ENCODE data around the gene MARCHF2.

The MARCHF2 gene

GRCh38 chr19:8459520-8460270, 46.6 kb downstream of the MARCHF2 start:
- H3K27ac ChIP-seq = peak overlapping the region; percentile 51
- TF ChIP-seq CTCF (IDR thresholded peaks at IDR 0.05) (no peak), ZFX (IDR thresholded peaks at IDR 0.05; ENCODE audit: borderline replicate concordance) (no peak)

DNA sequence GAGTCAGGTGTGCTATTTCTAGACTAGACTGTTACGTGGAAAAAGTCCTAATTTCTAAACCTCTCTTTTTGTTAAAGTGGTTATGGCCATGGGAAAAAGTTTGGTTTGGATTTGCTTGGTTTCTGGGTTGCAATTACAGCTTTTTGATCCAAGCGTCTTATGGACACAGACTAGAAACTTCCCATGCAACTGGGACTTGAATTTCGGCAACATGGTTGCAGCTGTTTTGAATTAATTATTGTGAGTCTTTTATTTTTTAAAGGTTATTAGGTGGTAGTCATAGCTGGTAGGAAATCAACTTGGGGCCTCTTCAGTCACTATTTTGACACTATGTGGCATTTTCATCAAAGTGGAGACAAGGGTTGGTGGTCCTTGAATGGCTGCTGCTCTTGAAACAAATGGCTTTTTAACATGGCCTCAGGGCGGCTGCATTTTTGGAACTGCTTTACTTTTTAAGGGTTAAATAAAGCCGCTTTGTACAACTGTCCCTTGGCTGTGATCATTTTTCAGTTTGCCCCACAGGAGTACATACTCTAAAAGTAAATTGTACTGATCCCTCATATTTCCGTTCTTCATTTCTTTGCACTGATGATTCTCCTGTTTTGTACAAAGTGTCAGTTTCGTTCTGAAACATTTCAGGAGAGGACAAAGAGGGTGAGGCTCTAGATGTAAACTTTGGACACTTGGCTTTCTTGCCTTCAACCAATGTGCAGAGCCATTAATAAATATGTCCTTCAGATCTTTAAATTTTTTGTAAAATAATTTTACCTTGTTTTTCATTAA, 47.6 kb downstream of the MARCHF2 start:
- TF ChIP-seq CTCF (IDR thresholded peaks at IDR 0.05) (no peak), ZFX (IDR thresholded peaks at IDR 0.05; ENCODE audit: borderline replicate concordance) (no peak)

GRCh38 chr19:8461376-8461775, 48.3 kb downstream of the MARCHF2 start:
- no peak overlapping the region for H3K27ac ChIP-seq
- TF ChIP-seq ZFX (IDR thresholded peaks at IDR 0.05; ENCODE audit: borderline replicate concordance) (no peak), CTCF (IDR thresholded peaks at IDR 0.05) (no peak)

More for the DNA sequence above, 47.6 kb downstream of the MARCHF2 start:
- H3K27ac ChIP-seq = peak overlapping the region; percentile 51

DNA sequence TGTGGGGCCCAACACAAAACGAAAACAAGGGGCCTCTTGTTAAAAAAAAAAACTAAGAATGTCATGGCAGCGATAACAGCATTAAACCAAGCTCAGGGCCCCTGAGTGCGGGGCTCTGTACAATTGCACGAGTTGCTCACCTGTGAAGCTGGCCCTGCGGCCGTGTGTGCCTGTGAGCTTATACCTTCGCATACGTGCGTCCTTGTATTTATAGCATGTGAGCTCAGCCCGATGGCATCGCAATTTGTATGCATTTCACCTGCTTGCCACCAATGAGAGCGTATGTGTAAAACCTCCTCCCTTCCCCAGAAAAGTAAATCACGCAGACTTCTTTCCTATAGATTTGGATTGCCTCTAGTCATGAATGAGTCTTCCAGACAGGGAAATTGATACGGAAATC, 48.8 kb downstream of the MARCHF2 start:
- H3K27ac ChIP-seq = no peak overlapping the region
- TF ChIP-seq ZFX (IDR thresholded peaks at IDR 0.05; ENCODE audit: borderline replicate concordance) (no peak), CTCF (IDR thresholded peaks at IDR 0.05) (no peak)

GRCh38 chr19:8462571-8462970, 49.5 kb downstream of the MARCHF2 start:
- TF ChIP-seq CTCF (IDR thresholded peaks at IDR 0.05) (no peak), ZFX (IDR thresholded peaks at IDR 0.05; ENCODE audit: borderline replicate concordance) (no peak)
- no peak overlapping the region for H3K27ac ChIP-seq

- no peak overlapping the region for H3K27ac ChIP-seq
- TF ChIP-seq CTCF (IDR thresholded peaks at IDR 0.05) (no peak), ZFX (IDR thresholded peaks at IDR 0.05; ENCODE audit: borderline replicate concordance) (no peak)
Observed at GRCh38 chr19:8463365-8463764, 50.3 kb downstream of the MARCHF2 start.

DNA sequence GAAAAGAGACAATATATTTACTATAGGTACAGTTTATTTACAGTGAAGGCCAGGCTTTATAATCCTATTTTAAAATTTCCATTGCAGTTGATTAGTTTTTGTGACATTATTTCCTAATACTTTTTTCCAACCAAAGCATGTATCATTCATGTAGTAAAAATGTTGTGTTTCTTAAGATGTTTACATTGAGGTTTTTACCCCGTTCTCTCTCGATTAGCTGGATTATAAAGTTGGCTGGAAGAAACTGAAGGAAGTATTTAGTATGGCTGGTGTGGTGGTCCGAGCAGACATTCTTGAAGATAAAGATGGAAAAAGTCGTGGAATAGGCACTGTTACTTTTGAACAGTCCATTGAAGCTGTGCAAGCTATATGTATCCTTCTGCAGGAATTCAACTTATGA, 52.9 kb downstream of the MARCHF2 start:
- H3K27ac ChIP-seq = no peak overlapping the region
- TF ChIP-seq CTCF (IDR thresholded peaks at IDR 0.05) = no peak
- no peak for TF ChIP-seq ZFX (IDR thresholded peaks at IDR 0.05; ENCODE audit: borderline replicate concordance)
